SU-DHL-6 (cell line): ENCODE results near the gene MAPK6.

Experiments
- CTCF ChIP-seq: fragments of 200-600 bp; sonication (generic); IDR thresholded peaks from one replicate; pipeline ENCODE4 v1.5.1; 2017; ENCODE audit warnings: antibody characterized with exemption, mild to moderate bottlenecking, low read length, moderate library complexity; ENCODE audit not compliant: insufficient read depth, poor library complexity, severe bottlenecking
- EZH2phosphoT487 ChIP-seq: fragments of 200-600 bp; sonication (generic), shearing (Covaris generic); conservative IDR thresholded peaks from 2 replicates; pipeline ENCODE4 v1.6.1; 2018; ENCODE audit warnings: mild to moderate bottlenecking, antibody characterized with exemption, low read length, moderate library complexity, mixed read lengths

DNA sequence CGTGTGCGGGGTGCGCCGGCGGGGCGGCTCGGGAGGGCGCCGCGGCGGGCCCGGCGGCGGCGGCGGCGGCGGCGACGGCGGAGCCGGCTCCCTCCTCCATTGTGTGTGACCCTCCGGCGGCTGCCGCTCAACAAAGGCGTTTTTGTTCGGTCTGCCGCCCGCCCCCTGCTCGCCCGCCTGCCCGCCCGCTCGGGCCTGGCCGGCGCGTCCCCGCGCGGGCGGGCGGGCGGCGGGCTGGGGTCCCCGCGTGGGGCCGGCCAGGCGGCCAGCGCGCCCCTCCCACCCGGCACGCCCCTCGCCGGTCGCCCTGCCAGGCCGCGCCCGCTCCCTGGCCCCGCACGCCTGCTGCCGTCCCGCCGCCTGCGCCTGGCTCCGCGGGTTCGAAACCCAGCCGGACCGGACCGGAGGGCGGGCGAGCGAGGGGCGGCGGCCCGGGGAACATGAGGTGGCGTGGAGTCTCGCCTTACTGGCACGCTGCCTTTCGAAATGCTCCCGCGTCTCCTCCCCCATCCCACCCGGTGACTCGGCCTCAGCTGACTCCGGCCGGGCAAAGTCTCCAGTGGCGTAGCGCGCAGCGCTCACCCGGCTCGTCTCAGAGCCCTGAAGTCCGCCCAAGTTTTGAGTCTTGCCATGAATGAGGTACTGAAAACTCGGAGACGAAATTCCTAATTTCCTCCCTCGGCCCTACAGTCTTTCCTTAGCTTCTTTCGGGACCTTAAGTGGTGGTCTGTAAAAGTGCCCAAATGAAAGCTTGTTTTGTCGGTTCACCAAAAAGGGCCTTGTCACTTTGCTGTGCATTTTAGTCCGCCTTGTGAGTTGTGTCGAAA lies 588 bp downstream of the MAPK6 start:
- TF ChIP-seq CTCF = no peak
- no peak for TF ChIP-seq EZH2phosphoT487
